ENCODE results near the gene AVPR2.

Gene AVPR2

DNA sequence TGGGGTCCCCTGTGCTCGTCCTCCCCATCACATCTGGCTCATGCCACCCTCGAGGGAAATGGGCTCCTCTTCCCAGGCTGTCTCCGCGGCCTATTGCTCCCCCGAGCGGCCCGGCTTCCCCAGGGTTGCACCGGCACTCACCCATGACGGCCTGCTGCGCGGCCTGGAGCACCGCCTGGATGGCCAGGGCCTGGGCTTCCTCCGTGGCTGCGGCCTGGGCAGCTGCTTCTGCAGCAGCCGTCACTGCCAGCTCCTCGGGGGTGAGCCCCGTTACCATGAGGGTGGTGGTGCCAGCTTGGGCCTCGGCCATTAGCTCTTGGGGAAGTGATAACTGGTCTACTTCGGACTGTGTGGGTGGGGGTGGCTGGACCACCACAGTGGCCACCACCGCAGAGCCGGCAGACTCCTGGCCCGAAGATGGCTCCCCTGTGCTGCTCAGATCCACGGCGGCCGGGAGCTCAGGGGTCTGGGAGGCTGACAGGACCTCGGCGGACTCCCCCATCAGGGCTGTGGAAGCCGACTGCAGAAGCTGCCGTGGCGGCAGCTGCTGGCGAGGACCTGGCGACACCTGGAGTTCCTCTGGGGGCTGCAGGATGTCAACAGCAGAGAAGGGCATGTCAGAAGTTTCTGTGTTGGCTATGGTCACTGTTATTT lies 48.0 kb downstream of the AVPR2 start:
- no peak for DNase-seq (ENCODE audit: low spot score)

DNA sequence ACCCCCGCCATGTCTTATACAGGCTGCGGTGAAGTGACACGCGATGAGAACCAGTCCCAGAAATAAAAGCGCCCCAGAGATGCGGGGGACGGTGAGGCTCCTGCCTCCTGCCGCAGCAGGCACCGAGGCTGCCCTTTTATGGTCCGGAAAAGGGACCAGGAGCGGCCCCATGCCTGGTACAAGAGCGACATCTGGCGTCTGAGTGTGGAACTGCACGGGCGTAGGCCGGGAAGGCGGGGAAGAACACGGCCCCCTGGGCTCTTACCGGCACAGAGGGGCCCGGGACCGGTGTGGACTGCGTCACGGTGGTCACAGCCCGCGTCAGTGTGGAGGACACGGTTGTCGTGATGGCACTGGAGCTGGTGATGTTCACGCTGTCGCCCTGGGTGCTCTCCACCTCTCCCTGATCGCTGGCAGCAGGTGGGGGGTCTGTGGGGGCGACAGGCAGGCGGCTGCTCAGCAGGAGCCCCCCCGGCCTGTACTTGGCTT lies 48.9 kb downstream of the AVPR2 start:
- no peak for DNase-seq (ENCODE audit: low spot score)

DNA sequence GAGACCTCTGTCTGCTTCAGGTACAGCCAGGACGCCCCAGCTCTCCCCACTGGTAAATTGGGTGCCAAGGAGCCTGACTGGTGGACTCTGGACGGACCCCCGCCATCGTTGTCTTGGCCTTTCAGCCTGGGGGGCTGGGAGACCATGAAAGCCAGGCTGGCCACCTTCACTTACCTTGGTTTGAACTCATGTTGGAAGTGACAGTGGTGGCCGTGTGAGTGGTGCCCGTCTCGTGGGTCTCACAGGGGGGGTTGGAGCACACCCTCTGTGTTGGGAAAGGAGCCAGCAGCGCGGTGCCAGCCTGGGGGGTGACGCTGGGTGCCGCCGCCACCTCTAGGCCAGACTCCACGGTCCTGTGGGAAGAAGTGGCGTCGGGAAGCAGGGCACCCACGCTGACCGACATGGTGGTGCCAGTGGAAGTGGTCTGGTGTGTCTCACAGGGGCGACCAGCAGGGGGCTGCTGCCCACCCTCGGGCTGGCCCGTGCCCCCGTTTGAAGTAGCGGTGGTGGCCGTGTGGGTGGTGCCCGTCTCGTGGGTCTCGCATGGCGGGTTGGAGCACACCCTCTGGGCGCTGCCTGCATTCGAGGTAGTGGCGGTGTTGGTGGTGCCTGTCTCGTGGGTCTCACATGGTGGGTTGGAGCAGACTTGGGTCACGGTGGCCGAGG lies 49.6 kb downstream of the AVPR2 start:
- DNase-seq (ENCODE audit: low spot score) = no peak

DNA sequence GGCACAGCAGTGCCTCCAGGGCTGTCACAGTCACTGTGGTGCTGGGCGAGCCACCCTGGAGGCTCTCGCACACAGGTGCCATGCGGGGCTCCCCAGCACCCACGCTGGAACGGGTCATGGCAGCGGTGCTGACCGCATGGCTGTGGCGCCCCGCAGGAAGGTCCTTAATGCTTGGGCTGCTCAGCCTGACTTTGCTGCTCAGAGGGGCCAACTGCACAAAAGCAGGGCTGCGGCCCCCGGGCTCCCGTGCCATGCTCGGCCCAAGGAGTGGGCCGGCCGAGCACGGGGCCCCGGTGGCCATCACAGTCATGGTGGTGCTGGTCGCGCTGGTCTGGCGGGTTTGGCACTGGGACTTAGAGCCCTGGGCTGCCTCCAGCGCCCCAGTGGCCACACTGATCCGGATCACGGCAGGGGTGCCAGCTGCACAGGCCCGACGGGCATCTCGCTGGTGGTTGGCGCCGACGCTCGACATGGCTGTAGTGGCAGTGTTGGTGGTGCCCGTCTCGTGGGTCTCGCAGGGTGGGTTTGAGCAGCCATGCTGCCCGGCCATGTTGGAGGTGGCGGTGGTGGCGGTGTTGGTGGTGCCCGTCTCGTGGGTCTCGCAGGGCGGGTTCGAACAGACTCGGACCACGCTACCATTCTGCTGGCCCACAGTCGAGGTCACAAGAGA lies 50.2 kb downstream of the AVPR2 start:
- no peak for DNase-seq (ENCODE audit: low spot score)

DNA sequence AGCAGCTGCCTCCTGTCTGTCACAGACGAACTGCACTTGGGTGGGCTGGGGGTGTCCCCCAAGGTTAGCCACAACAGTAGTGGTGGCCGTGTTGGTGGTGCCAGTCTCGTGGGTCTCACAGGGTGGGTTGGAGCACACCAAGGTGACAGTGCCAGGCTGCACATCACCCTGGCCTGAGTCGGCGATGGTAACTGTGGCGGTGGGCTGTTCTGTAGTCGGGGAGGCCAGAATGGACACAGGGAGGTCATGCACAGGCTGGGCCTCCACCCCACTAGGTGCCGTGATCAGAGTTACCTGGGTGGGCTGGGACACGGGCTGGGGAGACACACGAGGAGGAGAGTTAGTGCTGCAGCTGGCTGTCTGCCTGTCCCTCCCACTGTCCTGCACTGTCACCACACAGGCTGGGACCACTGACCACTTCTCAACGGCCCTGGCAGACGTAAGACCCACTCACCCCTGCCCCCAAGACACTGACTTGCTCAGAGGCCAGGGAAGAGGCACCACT lies 50.8 kb downstream of the AVPR2 start:
- no peak for DNase-seq (ENCODE audit: low spot score)

DNA sequence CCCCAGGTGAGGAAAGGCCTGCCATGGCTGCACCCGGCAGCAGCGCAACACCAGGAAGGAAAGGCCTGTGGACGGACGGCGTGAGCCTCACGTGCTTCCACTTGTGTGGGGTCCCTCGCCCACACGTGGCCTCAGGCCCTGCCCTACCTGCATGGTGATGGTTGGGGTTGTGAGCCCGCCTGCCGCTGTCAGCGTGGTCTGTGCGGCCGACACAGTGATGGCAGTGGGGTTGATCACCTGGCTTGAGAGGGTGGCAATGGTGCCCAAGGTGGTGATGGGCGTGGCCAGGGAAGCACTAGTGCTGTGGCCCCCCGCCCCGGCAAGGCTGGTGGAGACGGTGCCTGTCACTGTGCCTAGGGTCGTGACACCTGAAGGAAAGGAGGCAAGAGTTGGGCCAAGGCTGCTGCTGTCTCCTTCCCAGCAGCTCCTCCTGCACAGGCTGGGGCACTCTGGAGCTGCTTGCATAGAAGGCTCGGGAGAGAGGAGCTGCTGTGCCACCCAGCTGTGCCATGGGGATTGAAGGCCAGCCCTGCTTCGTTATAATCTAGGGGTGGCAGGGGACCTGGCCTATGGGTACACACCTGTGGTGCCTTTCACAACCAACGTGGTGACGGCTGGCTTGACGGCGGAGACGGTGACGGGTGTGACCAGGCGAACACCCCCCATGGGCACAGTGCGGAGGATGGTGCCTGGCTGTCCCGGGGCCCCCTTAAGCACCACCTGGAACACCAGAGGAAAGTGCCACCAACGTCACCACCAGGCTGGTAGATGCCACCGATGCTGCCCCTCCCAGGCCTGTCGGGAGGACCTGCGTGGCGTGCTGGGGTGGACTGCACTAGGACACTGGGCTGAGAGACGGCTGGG lies 51.8 kb downstream of the AVPR2 start:
- no peak for DNase-seq (ENCODE audit: low spot score)

All from LoVo (cell line).